GM13977 (cell line): ENCODE results near the gene RSAD1.

ENCODE experiments used
- DNase-seq: peaks from one replicate; pipeline ENCODE4 v3.0.0; 2012; ENCODE audit warnings: low spot score
- CTCF ChIP-seq: IDR thresholded peaks from 2 replicates; pipeline ENCODE4 v1.5.1; 2012; ENCODE audit warnings: mild to moderate bottlenecking, control low read depth; ENCODE audit not compliant: insufficient read depth; ENCODE audit errors: extremely low read depth, missing control alignments
- in situ Hi-C: fragments of 300-500 bp; cut with MboI; formaldehyde crosslinking; loops from one replicate; pipeline ENCODE4 v1.12.0; 2022; ENCODE audit warnings: low sequenced_read_pairs, low pct_unique_long_range_greater_than_20kb, mixed read lengths, inconsistent platforms; ENCODE audit not compliant: unreplicated experiment

Gene RSAD1

GRCh38 chr17:50491505-50491904, 12.8 kb downstream of the RSAD1 start:
- in situ Hi-C loops, result no loop called here
- DNase-seq, result no peak
- no peak for TF ChIP-seq CTCF

GRCh38 chr17:50492214-50492613, 13.6 kb downstream of the RSAD1 start:
- TF ChIP-seq CTCF, result no peak

GRCh38 chr17:50493744-50494143, 15.1 kb downstream of the RSAD1 start:
- no peak for DNase-seq
- in situ Hi-C loops, result no loop called here
- no peak for TF ChIP-seq CTCF

More at GRCh38 chr17:50492214-50492613, 13.6 kb downstream of the RSAD1 start:
- DNase-seq, result no peak
- in situ Hi-C loops, result no loop called here

- in situ Hi-C loops, result no loop called here
- no peak for TF ChIP-seq CTCF
- no peak for DNase-seq
Observed at GRCh38 chr17:50495217-50495823, 16.7 kb downstream of the RSAD1 start.

- no peak for TF ChIP-seq CTCF
- in situ Hi-C loops, result no loop called here
- DNase-seq, result no peak
Observed at GRCh38 chr17:50495918-50496317, 17.3 kb downstream of the RSAD1 start.

GRCh38 chr17:50498021-50498874, 19.6 kb downstream of the RSAD1 start:
- no peak for TF ChIP-seq CTCF
- DNase-seq, result no peak
- in situ Hi-C loops, result no loop called here
